HG03045 (cell line): ENCODE data around the gene ZNF473.

Experiments
- ATAC-seq: cut with Tn5 transposase; IDR thresholded peaks from one replicate; pipeline ENCODE4 v1.9.1; 2021; ENCODE audit warnings: mild to moderate bottlenecking, moderate library complexity; ENCODE audit not compliant: unreplicated experiment

ZNF473 gene

DNA sequence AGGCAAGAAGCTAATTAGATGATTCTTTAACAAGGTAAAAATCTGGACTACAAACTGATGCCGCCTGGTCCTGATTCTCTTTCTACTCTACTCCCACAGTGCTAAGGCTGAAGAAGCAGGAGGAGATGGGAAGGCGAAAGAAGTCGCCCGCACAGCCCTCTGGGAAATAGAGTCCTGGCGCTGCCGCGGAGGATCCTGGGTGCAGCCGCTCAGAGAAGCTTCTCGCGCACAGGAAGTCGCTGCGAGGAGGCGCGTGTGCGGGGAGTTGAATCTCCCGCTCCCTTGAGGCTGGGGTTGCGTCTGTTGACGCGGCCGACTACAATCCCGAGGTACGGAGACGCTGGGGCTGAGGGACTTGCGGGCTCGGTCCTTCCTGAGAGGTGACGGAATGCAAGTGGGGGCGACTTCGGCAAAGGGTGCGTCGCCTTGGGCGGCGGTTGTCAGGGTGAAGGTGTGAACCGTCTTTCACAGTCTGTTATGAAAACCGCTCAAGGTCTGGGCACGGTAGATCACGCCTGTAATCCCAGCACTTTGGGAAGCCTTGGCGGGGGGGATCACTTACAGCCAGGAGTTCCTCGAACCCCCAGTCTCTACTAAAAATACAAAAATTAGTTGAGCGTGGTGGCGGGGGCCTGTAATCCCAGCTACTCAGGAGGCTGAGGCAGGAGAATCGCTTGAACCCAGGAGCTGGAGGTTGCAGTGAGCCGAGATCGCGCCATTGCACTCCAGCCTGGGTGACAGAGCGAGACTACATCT lies at the start of gene ZNF473:
Gene ZNF473, plus strand, starts transcription at position 212 of the 756 bp plus-strand sequence. CDS start 5,078 bp downstream, outside the sequence.
- peak; percentile 64 for ATAC-seq

DNA sequence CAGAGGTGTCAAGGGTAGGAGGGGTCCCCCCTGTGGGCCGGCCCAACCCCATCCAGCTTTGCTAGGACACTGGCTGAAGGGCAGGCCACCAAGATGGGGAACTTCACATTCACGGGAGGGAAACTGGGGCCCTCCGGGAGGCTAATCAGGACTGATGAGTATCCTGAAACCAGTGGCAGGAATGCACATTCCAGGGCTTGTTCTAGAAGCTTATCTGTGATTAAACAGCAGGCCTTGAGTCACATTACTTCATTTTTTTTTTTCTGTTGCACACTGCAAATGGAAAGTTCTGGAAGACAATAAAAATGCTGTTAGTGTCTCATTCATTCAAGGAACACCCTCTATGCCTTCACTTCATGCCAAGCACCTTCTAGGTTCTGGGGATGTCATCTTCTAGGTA lies 49.3 kb upstream of the ZNF473 start:
- ATAC-seq: no peak

DNA sequence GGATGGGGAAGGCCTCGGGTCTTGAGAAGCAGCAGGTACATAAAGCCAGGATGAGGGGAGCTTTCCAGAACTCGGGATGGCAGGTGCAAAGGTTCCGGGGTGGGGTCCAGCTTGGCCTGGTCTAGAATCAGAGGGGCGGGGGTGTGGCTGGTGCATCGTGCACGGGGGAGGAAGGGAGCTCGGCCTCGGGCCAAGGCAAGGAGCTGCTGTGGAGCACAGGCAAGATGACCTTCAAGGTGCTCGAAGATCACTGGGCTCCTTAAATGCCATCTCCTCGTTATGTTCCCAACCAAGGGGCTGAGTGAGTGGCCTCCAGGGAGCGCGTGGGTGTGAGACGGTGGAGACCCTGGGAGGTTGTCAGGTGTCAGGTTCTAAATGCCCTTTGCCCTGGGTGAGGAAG lies 48.7 kb upstream of the ZNF473 start:
- ATAC-seq: no peak

DNA sequence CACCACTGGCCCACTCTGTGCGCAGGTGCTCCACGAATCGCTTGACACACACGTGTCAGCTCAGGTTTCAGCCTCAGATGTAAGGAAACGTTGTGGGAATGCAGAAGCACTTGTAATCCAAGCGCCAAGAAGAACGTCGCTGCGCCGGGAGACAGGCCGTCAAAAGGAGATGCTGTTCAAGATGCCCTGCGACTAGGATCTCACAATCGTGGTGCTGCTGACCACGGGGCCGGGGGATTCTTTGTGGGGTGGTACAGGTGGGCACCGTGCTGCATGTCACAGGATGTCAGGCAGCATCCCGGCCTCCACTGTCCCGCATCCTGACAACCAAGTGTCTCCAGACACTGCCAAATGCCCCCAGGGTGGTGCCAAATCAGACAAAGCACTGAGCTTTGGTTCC lies 47.9 kb upstream of the ZNF473 start:
- no peak for ATAC-seq

DNA sequence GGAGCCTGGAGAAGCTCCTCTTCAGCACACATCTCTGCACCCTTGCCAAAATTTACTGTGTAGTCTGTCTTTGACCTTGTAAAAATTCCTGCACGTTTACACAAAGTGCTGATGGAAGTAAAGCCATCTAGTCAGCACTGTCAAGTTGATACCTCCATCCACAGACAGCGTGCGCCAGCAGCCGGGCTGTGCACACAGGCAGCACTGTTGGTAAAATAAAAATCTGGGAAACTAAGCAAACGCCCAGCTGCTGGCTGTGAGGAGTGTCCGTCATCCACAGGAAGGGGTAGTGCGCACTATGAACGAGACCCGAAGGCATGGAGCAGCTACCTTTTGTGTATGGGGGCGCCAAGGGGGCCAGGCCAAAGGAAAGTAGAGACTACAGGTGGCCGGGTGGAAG lies 47.5 kb upstream of the ZNF473 start:
- ATAC-seq: no peak

DNA sequence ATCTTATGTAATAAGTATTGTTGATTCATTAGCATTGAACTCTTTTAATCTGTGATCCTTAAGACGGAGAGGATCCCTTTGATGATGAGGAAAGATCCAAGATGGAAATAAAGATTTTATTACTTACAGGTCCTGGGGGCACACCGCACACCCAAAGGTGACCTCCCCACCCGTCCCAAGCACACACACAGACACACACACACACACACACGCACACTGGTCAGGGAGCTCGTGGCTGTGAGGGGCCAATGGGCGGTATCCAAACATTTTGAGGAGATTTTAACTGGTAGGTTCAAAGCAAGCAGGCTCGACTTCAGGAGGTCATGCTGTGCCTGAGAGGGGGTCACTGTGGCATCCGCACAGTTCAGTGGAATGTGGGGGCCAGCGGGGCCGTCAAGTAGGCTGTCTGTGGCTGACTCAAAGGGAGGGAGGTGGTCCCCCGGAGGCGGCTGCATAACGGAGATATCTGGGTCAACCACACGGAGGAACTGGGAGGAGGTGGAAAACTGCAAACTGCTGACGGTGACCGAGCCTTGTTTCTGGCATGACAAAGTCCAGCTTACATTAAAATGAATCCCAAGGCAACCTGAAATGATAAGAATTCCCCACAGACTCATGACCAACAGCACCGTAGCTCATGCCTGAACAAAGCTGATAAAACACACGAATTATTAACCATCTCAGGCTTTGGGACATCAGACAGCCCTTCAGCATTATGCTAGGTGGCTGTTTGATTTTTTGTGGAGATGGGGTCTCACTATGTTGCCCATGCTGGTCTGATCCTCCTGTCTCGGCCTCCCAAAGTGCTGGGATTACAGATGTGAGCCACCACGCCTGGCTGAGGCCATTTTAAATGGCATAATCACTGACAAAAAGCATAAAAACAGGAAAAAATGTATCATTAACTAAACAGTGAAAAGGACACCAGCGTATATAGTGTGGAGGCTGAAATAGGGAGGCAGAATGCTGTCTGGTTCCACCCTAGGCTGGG lies 43.9 kb upstream of the ZNF473 start:
- ATAC-seq: no peak

DNA sequence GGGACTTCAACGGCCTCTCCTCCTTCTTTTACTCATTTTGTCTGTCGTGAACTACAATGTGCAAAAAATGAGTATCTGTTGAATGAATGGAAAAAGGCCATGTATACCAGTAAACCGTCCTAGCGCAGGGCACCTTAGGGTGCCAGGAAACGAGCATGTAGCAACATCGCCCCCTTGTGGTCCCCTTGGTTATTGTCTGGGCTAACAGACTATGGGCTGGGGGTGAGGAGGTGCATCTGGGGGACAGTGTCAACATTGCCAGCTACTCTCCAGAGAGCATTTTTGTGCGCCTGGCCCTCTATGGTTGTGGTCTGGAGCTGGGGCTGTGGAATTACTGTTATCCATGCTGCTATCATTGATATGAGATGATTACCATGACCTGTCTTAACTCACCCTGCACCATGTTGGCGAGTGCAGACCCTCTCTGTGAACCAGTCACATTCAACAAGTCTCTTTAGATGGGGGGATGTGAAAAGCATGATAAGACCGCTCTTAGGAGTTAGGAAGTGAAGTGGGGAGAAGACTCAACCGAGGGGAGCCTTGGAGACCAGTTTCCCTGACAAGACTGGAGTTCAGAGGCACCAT lies 42.1 kb upstream of the ZNF473 start:
- ATAC-seq: no peak

DNA sequence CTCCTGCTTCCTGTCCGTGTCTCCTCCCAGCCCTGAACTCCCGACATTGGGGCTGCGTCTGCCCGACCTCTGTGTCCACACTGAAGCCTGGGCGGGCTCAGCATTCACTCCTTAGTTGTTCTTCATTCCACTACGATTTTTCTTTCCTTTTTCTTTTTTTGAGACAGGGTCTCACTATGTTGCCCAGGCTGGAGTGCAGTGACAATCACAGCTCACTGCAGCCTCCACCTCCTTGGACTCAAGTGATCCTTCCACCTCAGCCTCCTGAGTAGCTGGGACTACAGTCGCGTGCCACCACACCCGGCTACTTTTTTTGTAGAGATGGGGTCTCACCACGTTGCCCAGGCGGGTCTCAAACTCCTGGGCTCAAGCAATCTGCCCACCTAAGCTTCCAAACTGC lies 41.3 kb upstream of the ZNF473 start:
- no peak for ATAC-seq

DNA sequence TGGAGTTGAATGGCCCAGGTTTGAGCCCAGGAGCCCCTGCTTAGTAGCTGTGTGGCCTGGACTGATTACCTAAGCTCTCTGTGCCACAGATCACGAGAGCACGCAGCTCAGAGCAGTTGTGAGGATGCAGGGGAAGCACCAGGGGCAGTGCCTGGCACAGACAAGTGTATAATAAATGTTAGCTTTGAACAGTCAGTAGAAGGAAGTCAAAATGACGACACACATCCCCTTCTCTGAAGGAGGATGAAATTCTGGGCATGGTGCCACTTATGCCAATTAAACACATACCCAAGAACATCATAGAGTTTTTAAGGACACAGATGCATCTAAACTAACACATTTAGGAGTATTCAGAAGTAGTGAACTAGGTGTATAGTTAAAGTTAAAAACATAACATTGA lies 39.9 kb upstream of the ZNF473 start:
- no peak for ATAC-seq

DNA sequence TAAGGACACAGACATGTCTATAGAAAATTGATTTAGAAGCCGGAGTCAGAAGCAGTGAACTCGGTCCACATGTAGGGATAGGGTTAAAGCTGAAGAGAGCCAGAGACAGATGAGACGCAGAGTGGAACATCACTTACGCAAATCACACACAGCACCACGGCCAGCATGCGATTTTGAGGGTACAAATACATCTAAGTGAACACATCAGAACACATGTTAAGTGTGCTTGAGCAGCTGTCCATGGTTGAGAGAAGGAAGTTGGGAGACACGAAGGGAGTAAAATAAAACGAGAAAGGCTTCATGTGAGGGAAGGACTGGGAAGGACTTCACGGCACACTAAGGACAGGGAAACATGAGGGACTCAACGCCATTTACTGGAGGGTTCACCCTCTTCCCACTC lies 39.5 kb upstream of the ZNF473 start:
- no peak for ATAC-seq

DNA sequence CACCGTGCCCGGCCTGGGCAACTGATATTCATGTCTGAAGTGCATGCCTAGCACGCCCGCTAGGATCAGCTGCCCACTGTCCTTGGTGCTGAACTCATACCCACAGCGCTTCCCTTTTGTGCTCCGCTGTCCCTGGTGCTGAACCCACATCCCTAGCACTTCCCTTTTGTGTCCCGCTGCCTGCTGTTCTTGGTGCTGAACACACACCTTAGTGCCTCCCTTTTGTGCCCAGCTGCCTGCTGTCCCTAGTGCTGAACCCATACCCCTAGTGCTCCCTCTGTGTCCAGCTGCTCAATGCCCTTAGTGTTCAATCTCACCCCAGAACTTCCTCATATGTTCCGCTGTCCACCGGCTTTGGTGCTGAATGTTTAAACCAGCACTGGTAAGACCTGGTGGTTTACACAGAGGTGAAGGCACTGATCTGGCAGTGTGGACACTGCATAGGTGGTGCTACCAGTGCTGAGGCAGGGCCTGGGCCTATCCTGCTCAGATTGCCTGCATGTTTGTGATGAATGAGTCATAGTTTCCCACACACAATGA lies 38.6 kb upstream of the ZNF473 start:
- no peak for ATAC-seq

DNA sequence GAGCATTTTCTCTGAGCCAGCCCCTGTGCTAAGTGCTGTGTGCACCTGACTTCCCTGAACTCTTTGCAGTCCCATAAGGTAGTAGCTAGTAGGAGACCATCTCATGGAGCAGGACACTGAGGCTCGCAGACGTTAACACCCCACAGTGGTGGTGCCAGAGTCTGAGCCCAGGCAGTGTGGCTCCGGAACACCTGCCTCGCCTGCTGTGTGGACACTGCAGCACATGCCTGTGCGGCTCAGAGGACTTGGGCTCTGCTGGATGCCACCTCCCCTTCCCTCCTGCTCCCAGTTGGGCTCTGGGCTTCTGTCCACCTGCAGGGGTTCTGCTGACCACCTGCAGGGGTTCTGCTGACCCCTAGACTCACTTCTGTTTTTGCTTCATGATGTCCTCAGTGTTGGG lies 37.8 kb upstream of the ZNF473 start:
- no peak for ATAC-seq

DNA sequence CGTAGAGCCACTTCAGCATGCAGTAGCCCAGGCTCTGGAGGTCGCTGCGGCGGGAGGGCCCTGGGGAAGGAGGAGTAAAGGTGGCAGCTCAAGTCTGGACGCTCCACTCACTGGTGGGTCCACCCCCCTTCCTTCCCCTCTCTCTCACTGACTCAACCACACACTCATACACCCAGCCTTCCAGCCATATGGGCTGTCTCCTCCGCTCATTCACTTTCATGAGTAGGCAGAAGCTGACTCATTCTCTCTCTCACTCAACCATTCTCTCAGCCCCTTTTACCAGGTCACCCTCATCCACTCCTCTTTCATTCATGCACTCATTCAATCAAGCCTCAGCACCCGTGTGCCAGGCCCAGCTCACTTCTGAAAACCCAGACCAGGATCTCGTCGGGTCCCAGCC lies 37.4 kb upstream of the ZNF473 start:
- ATAC-seq: no peak

DNA sequence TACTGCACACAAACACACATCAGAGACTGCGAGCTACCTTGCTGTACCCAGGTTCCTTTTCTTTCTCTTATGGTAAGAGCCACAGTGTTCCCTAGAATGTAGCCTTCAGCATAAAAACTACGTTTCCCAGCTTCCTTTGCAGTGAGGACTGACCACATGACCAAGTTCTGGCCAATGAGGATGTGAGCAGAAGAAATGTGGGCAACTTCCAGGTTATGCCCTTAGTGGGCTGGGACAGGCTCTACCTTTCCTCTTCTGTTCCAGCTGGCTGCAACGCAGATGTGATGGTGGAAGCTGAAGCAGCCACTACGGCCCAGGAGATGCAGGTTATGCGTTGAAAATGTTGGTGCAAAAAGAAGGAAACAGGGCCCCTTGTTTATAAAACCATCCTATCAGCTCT lies 28.1 kb upstream of the ZNF473 start:
- ATAC-seq: no peak

DNA sequence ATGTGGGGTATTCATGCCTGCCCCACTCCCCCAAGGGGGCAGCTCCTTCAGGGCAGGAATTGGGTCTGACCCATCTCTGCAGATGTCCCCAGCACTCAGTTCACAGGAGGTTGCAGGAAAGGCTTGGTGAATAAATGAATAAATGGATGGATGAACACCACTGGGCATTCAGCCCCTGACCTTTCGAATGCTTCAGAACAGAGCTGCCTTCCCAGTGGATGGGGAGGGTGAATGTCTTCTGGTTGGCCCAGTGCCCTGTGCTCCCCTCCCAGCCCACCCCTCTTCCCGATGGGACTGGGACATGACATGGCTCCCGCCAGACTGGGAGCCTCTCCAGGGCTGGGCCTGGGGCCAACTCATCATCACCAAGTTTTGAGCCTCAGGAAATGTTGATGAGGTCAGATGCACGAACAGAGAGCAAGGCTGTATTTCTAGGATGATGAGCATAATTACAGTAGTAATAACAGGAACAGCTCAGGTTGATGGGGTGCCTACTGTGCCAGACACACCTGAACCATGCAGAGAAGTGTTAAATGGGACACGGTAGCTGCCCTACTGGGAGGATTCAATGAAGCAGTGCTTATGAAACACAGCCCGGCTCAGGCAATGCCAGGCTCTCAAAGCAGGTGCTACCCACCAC lies 26.3 kb upstream of the ZNF473 start:
- no peak for ATAC-seq

DNA sequence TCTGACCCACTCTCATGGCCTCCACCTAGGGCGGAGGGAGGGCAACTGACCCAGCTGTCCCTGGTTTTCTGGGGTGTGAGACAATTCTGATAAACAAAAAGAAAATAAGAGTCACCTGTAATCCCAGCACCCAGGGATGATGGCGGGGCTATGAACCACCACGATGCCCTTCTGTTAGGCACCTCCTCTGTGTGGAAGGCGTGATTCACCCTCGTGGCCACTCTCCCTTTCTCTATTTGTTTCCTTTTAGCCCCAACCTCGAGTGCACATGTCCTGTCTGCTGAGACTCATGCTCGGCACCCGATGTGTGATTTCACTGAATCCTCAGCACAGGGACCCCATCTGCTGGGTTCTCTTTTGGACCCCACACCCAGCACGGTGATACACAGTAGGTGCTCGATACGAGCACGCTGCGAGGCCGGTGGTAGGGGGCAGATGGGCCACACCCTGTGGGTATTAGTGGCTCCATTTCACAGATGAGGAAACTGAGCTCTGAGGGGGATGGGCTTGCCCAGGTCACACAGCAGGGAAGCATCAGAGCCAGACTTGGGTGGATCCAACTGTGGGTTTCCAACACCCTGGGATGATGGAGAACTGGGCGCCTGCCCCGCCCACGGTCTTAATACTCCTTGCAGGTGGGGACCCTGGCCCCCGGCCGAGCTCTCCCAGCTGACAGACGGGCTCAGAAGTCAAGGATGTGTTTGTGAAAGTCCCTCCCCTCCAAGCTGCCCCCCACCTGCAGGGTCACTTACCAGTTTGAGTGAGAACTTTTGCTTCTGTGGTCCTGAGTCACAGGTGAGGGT lies 25.6 kb upstream of the ZNF473 start:
- ATAC-seq: no peak

DNA sequence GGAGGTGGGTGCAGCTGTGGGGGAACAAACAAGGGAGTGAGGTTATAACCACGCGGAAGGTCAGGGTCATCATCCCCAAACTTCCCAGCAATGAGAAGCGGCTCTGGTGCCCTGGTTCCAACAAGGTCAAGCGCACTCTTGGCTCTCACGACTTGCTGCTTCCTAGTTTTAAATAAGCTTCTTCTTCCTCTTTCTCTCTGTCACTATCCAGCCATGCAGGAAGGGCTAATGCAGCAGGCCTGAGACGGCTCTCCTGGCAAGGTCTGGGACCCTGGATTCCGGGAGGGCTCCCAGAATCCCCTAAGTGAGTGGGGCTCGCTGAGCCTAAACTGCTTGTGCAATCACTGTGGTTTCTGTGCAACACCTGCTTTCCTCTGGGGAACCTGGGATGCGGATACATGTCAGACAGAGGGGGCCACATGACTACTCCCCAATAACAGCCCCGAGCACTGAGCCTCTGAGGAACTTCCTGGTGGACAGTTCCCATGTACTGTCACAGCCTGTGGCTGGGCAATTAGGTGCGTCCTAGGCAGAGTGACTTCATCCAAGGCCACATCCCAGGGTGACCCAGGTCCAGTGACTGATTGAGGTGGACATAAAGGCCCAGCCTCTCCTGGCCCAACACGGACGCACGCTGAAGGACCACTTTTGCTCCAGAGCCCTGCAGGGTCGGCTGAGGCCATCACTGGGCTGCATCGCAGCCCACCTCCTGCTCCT lies 24.8 kb upstream of the ZNF473 start:
- no peak for ATAC-seq

DNA sequence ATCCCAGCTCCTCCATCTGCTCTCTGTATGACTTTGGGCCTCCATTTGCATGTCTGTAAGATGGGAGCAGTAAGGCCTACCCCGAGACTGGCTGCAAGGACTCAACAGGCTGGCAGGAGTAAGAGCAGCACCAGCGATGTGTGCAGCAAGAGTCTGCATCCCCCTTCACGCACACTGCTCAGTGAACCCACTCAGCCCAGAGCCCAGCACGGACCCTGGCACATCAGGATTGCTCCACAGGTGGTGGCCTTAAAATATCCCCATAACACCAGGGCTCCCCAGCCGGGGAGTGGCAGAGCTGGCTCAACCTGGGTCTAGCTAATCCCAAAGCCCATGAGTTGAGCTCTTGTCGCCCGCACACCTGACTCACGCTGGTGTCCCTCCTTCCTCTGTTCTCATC lies 24.0 kb upstream of the ZNF473 start:
- ATAC-seq: no peak

DNA sequence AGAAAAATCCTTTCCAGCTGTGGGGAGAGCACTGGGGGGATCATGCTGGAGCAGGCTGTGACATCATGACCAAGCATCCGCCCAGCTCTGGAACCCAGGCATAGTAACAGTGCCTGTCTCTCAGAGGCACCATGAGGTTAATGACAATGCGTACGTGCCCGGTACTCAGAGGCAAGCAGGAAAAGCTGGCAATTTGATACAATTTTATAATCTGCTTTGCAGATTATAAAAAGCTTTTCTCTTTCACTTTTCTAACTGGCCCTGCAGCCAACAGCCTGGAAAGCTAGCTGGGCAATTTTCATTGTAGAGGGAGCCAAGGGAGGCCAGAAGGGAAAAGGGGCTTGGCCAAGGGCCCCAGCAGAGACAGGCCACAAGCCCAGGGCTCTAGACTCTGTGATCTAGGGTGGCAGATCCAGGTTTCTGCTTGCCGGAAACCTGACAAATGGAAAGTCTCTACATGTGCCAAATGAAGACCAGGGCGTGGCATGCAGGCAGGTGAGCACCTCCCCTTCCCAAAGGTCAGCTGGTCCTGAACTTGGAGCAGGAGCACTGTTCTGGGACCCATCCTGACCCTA lies 23.3 kb upstream of the ZNF473 start:
- no peak for ATAC-seq
